Urothelium cell line (cell line): ENCODE results near the gene INHBB.
"Not testable (repeated sequence)": the region's sequence is repeated elsewhere in the genome, so short reads cannot be mapped to it uniquely, and the experiment has no call there.

Experiments
- DNase-seq: peaks from one replicate; pipeline ENCODE4 v3.0.0; 2011; ENCODE audit warnings: low spot score, mixed read lengths
- FAIRE-seq: peaks from 2 replicates; lab custom pipeline; 2011; peaks lifted over from hg19 to GRCh38; lab: Jason Lieb, UNC

Gene INHBB

GRCh38 chr2:120346026-120346666 lies at the start of gene INHBB:
Gene INHBB (plus strand): TSS chr2:120346136. CDS start chr2:120346189, 53 bp downstream.
- FAIRE-seq = no peak
- DNase-seq = no peak

- FAIRE-seq (no peak), DNase-seq (no peak)
Measured at GRCh38 chr2:120298173-120298835, 47.6 kb upstream of the INHBB start.

GRCh38 chr2:120299004-120299403 lies 46.9 kb upstream of the INHBB start:
- FAIRE-seq (no peak), DNase-seq (no peak)

GRCh38 chr2:120299561-120299960 lies 46.4 kb upstream of the INHBB start:
- FAIRE-seq = no peak
- no peak for DNase-seq

- DNase-seq = no peak
- peak; percentile 30 for FAIRE-seq
Measured at GRCh38 chr2:120300385-120300784, 45.6 kb upstream of the INHBB start.

- FAIRE-seq = no peak
- DNase-seq = no peak
Measured at GRCh38 chr2:120301284-120301683, 44.7 kb upstream of the INHBB start.

- FAIRE-seq (no peak), DNase-seq (no peak)
Measured at GRCh38 chr2:120302301-120302700, 43.6 kb upstream of the INHBB start.

- DNase-seq = no peak
- peak; percentile 70 for FAIRE-seq
Measured at GRCh38 chr2:120303177-120303576, 42.8 kb upstream of the INHBB start.

GRCh38 chr2:120305296-120305695 lies 40.6 kb upstream of the INHBB start:
- DNase-seq (no peak), FAIRE-seq (no peak)

- FAIRE-seq (no peak), DNase-seq (no peak)
Measured at GRCh38 chr2:120305937-120306490, 39.9 kb upstream of the INHBB start.

- DNase-seq = no peak
- FAIRE-seq = no peak
Measured at GRCh38 chr2:120307482-120307881, 38.5 kb upstream of the INHBB start.

- DNase-seq (no peak), FAIRE-seq (no peak)
Measured at GRCh38 chr2:120308038-120308910, 37.7 kb upstream of the INHBB start.

- DNase-seq (no peak), FAIRE-seq (no peak)
Measured at GRCh38 chr2:120310136-120310535, 35.8 kb upstream of the INHBB start.

GRCh38 chr2:120310841-120311240 lies 35.1 kb upstream of the INHBB start:
- DNase-seq, FAIRE-seq: not testable (repeated sequence)

- DNase-seq (no peak), FAIRE-seq (no peak)
Measured at GRCh38 chr2:120312076-120312475, 33.9 kb upstream of the INHBB start.

GRCh38 chr2:120312860-120313694 lies 32.9 kb upstream of the INHBB start:
- DNase-seq (peak; percentile 85), FAIRE-seq (peak; percentile 77)

GRCh38 chr2:120313695-120314615 lies 32.0 kb upstream of the INHBB start:
- FAIRE-seq (peak; percentile 32), DNase-seq (no peak)

GRCh38 chr2:120314690-120315366 lies 31.1 kb upstream of the INHBB start:
- DNase-seq (no peak), FAIRE-seq (peak; percentile 5)
